GM12801 (cell line): ENCODE results near the gene MYOT.

Experiments used
- TF ChIP-seq, protein P1 (sequence below): IDR thresholded peaks from one replicate; pipeline ENCODE4 v1.5.1; 2011; ENCODE audit warnings: control low read depth; ENCODE audit not compliant: insufficient read length; ENCODE audit errors: extremely low read depth

Gene MYOT

DNA sequence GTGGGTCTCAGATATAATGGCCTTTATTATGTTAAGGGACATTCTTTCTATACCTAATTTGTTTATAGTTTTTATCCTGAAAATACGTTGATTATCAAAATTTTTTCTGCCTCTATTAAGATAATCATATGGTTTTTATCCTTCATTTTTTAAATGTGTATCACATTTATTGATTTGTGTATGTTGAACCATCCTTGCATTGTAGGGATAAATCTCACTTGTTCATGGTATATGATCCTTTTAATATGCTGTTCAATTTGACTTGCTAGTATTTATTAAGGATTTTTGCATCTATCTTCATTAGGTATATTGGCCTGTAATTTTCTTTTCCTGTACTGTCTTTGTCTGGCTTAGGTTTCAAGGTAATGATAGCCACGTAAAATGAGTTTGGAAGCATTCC is 47.1 kb downstream of the MYOT start:
- TF ChIP-seq, protein P1, sequence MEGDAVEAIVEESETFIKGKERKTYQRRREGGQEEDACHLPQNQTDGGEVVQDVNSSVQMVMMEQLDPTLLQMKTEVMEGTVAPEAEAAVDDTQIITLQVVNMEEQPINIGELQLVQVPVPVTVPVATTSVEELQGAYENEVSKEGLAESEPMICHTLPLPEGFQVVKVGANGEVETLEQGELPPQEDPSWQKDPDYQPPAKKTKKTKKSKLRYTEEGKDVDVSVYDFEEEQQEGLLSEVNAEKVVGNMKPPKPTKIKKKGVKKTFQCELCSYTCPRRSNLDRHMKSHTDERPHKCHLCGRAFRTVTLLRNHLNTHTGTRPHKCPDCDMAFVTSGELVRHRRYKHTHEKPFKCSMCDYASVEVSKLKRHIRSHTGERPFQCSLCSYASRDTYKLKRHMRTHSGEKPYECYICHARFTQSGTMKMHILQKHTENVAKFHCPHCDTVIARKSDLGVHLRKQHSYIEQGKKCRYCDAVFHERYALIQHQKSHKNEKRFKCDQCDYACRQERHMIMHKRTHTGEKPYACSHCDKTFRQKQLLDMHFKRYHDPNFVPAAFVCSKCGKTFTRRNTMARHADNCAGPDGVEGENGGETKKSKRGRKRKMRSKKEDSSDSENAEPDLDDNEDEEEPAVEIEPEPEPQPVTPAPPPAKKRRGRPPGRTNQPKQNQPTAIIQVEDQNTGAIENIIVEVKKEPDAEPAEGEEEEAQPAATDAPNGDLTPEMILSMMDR: no peak

DNA sequence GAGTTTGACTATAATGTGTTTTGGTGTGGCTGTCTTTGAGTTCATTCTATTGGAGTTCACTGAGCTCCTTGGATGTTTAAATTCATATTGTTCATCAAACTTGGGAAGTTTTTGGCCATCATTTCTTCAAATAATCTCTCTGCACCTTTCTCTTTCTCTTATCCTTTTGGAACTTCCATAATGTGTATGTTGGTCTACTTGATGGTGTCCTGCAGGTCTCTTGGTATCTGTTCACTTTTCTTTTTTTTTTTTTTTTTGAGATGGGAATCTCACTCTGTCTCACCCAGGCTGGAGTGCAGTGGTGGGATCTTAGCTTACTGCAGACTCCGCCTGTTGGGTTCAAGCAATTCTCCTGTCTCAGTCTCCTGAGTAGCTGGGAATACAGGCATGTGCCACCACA is 49.3 kb downstream of the MYOT start:
- TF ChIP-seq, protein P1: no peak

DNA sequence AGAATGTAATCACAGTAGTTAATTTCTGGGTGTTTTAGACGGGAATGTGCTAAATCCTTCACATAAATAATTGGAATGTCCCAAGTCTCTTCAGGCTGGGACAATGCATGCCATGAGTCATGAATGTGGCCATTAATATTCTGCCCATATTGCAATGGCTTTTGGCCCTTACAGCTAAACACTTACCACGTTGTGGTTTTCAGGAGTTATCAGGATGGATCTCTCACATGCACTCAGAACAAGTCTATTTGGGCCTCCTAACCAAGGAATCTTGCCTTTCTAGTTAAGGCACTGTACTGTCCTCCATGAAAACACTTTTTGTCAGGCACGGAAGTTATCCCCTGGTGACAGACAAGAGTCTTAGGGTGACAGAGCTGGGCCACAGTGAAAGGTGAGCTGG is 54.3 kb downstream of the MYOT start:
- TF ChIP-seq, protein P1: no peak

DNA sequence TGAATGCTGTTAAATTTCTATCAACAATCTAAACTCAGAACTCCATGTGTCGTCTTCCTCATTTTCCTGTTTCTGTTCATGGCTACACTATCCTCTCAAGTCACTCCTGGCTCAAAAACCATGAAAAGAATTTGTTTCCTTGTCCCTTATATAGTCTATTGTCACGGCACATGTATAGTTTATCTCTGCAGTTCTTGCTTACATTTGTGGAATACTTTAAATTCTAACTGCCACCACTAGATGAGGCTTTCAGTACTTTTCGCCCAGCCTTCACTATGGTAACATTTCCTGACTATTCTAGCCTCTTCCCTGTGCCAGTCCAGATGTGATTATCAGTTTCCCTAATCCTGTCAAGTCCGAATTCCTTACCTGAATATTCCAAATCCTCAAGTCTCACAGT is 56.2 kb downstream of the MYOT start:
- TF ChIP-seq, protein P1: no peak

DNA sequence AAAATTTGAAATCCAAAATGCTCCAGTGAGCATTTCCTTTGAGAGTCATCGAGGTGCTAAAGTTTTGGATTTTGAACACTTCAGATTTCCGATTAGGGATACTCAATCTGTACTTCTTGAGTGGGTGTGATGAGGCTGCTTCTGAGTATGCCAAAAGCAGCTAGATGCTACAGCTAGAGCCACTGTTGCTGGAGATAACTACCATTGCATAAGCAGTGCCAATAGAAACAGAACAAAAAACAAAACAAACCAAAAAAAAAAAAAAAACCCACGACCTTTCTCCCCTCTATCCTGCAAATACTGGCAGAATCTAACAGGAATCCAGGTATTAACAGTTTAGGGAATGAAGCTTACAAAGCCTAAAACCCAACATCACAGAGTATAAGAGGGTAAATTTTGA is 65.1 kb downstream of the MYOT start:
- TF ChIP-seq, protein P1: no peak

DNA sequence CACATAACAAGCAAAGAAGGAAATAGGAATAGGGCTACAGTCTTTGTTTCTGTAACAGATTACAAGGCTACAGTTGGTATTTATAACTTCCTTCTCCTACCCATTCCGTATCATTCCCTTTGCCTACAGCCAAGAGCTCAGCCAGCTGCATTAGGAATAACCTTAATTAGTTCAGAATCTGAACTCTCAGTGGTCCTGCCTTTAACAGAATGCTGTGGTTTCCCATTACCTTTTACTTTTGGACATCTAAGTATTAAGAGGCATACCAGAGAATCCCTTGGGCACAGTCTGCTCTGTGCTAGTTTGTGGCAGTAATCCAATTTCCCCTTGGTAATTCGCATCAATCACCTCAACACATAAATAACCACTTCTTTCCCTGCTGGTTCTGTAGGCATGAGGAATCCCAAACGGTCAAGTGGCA is 65.8 kb downstream of the MYOT start:
- TF ChIP-seq, protein P1: no peak

DNA sequence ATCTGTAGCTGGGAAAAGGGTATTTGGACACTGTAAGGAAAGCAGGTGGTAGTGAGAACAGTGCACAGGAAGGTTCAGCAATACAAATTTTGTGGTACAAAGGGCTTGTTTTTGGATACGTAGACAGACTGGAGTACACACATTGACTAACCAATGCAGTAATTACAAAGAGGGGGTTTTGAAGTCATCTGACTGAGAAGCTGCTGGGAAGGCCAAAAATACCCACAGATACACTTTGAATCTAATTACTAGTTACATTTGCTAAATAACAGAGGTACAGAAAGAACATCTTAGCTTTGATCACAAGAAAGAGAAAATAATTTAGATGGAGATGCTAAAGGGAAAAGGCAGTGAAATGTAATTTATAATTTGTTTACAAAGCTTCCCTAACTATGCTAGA is 67.5 kb downstream of the MYOT start:
- TF ChIP-seq, protein P1: no peak

DNA sequence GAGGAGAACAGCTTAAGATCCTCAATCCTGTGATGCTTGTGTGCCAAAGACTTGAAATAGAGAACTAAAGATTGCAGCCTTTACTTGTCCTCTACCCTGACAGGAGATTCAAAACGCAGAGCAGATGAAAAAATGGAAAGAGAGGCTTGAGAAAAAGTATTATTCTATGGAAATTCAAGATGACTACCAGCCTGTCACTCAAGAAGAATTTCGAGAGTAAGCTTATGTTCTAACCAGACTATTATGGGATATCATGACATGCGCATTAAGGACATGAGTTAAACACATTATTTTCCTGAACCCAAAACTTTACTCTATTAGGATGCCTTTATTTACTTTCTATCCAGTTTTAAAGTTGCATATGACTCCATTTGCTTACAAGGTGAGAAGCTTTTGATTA is 68.0 kb downstream of the MYOT start:
- TF ChIP-seq, protein P1: no peak
